Measurements from ENCODE around the gene GOLGA8O. TPM values are rescaled to one million over a fixed set of nuclear protein-coding genes. Genes with fewer than 3 reads are reported as not detected.

Gene GOLGA8O, protein sequence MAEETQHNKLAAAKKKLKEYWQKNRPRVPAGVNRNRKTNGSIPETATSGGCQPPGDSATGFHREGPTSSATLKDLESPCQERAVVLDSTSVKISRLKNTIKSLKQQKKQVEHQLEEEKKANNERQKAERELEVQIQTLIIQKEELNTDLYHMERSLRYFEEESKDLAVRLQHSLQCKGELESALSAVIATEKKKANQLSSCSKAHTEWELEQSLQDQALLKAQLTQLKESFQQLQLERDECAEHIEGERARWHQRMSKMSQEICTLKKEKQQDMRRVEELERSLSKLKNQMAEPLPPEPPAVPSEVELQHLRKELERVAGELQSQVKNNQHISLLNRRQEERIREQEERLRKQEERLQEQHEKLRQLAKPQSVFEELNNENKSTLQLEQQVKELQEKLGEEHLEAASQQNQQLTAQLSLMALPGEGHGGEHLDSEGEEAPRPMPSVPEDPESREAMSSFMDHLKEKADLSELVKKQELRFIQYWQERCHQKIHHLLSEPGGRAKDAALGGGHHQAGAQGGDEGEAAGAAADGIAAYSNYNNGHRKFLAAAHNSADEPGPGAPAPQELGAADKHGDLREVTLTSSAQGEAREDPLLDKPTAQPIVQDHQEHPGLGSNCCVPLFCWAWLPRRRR
- not detected in 2 replicates for total RNA-seq

DNA sequence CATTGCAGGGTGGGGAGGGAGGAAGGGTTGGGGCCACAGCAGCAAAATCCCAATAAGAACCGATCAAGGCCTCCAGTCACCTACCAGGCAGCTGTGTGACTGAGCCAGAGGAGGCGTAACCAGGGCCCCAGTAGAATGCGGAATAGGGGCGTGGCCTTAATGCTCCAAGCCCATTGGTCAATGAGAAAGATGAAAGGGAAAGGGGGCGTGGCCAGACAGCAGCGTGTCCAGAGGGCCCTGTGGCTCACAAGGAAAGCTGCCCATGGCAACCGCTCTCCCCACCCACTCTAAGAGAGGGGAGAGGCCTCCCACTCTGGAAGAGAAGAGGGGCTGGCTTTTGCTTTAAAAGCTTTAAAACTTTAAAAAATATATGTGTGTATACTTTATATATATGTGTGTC lies at the start of gene GOLGA8O:
Gene GOLGA8O (minus strand): TSS at position 101 of the 400 bp plus-strand sequence. CDS start 98 bp downstream, at position 3.

GRCh38 chr15:32403192-32403591 lies 52.2 kb downstream of the GOLGA8O start, which contains the start of gene GOLGA8K:
GOLGA8K (minus strand) TSS chr15:32403292; CDS start chr15:32403194, 98 bp downstream.

Other genes with a start within 250 kb of the GOLGA8O start
- 0.30 TPM in 1 of 2 replicates, not detected in the other for gene GOLGA8K, start 52.3 kb downstream of the GOLGA8O start, total RNA-seq
- gene GOLGA8N, start 137.8 kb upstream of the GOLGA8O start, total RNA-seq = 3.5 and 4.8 TPM in 2 replicates
- gene ARHGAP11A, start 159.9 kb upstream of the GOLGA8O start, total RNA-seq = 3.9 and 21.8 TPM in 2 replicates
- 30.9 TPM in 2 replicates for gene SCG5, start 186.1 kb upstream of the GOLGA8O start, total RNA-seq

Data from smooth muscle cell of the umbilical artery (primary cell).